Natural killer cell (primary cell): Measurements from ENCODE around the gene NOXA1. TPM values are rescaled to one million over a fixed set of nuclear protein-coding genes. Genes with fewer than 3 reads are reported as not detected.

ENCODE experiments used
- ATAC-seq, 3 donors: fragments of 150-1000 bp in 2 of 3; fragments of 200-7000 bp in 1 of 3; cut with Tn5 transposase; 1 replicate in 1 of 3; 2 replicates in 2 of 3; pipeline ENCODE4 v1.10.0; 2021; ENCODE audit warnings: mild to moderate bottlenecking in 2 of 3, moderate library complexity in 2 of 3
- DNase-seq, 2 donors: peaks; one replicate each; pipeline versions ENCODE4 v3.0.0 to v3.0.0-alpha.2; 2013 to 2021; ENCODE audit warnings: mixed read lengths in 1 of 2
- H3K27ac ChIP-seq: one replicate; pipeline ENCODE4 v1.5.1; 2013; ENCODE audit warnings: mild to moderate bottlenecking, low read length
- H3K27me3 ChIP-seq: one replicate; pipeline ENCODE4 v1.6.1; 2013; ENCODE audit warnings: low read length; ENCODE audit not compliant: control insufficient read depth, insufficient read depth
- H3K36me3 ChIP-seq: one replicate; pipeline ENCODE4 v1.6.1; 2013; ENCODE audit warnings: low read length; ENCODE audit not compliant: control insufficient read depth, insufficient read depth
- H3K4me1 ChIP-seq: one replicate; pipeline ENCODE4 v1.6.1; 2013; ENCODE audit warnings: low read length; ENCODE audit not compliant: control insufficient read depth, insufficient read depth
- H3K4me3 ChIP-seq: one replicate; pipeline ENCODE4 v1.5.1; 2013; ENCODE audit warnings: low read length
- H3K9me3 ChIP-seq: one replicate; pipeline ENCODE4 v1.6.1; 2013; ENCODE audit warnings: low read length; ENCODE audit not compliant: control insufficient read depth, insufficient read depth
- H3K27ac Mint-ChIP-seq, 2 donors: one replicate each; pipeline ENCODE4 v1.8.0; 2022; ENCODE audit warnings: mild to moderate bottlenecking in 2 of 2, mixed read lengths in 2 of 2, moderate library complexity in 1 of 2
- H3K27me3 Mint-ChIP-seq, 2 donors: one replicate each; pipeline ENCODE4 v1.8.0; 2022; ENCODE audit warnings: low read depth in 2 of 2, mixed read lengths in 2 of 2
- H3K36me3 Mint-ChIP-seq: one replicate; pipeline ENCODE4 v1.8.0; 2022; ENCODE audit warnings: mixed read lengths
- H3K4me1 Mint-ChIP-seq, 2 donors: one replicate each; pipeline ENCODE4 v1.8.0; 2022; ENCODE audit warnings: mixed read lengths in 2 of 2
- H3K4me3 Mint-ChIP-seq: one replicate; pipeline ENCODE4 v1.8.0; 2022; ENCODE audit warnings: mild to moderate bottlenecking, moderate library complexity, mixed read lengths
- H3K9me3 Mint-ChIP-seq, 2 donors: one replicate each; pipeline ENCODE4 v1.8.0; 2022; ENCODE audit warnings: mixed read lengths in 2 of 2
- WGBS: methylation state at CpG from one replicate; pipeline ENCODE4 v1.1.7; 2013; ENCODE audit warnings: missing lambda C conversion rate; ENCODE audit not compliant: insufficient coverage; 5-methylcytosine and 5-hydroxymethylcytosine counted together
- intact Hi-C: fragments of 100-400 bp; cut with micrococcal nuclease; formaldehyde crosslinking; loops from one replicate; pipeline ENCODE4 v1.14.2; 2022
- total RNA-seq, 4 donors: library from RNA; stranded (reverse); fragments of 120-200 nt in 1 of 4; gene quantifications; one replicate each; pipeline versions ENCODE4 v1.2.3 to v1.2.4, GENCODE V29; 2013 to 2022
- TF ChIP-seq, protein P1 (sequence below): fragments of 200-600 bp; IDR thresholded peaks from one replicate; pipeline ENCODE4 v1.8.0; 2022; ENCODE audit warnings: antibody characterized with exemption

The NOXA1 gene
- total RNA-seq, 3 donors from 2014 or later (not counting 1 experiment from before 2014, with no cell fraction given): 4.7 to 10.0 (median 7.7) TPM

DNA sequence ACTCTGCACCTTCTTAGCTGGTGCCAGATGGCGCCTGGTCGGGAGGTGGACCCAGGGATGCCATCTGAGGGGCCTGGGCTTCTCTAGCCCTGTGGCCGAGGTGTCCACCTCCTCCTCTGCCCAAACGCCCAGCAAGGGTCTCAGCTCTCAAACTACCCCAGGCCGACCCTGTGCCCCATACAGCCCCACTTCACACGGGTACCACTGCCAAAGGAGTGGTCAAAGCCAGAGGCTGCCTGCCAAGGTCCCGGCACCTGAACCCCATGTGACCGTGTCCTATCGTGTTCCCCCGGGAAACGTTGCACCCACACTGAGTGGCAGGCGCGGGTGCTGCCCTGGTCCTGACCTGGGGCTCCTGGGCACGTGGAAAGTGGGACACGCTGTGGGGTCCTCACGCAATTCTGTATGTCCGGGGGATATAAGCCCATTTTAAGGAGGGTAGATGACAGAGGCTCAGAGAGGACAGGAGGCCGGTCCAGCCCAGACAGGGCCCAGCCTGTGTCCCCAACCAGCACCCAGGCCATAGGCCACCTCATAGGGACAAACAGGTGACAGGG is 16.0 kb downstream of the NOXA1 start:
- H3K27me3 ChIP-seq: peaks cover 6% of the 10 kb centered on the region

DNA sequence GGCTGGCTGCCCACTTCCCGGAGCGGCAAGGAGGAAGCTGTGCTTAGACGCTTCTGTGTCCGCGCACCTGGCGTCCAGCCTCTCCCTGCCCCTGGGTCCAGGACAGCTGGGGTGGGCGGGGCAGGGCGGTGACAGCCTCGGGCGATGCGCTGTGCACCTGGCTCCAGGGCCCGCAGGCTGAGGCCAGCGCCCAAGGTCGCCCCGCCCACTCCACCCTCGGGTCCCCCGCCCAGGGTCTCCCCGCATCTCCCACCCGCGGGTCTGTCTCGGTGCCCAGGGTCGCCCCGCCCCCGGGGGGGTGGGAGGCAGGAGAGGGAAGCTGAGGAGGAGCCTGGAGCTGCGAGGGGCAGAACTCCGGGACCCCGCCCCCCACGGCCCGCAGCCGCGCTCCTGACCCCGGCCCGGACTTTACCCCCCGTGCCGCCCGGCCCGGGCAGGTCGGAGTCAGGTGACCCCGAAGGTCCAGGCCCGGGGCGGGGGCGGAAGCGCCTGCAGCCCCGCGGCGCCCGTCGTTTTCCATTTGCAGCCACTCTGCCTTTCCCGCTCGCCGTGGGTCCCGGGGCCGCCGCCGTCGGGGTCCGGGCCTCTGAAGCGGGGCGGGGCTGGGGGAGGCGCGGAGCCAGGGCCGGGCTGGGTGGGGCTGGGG is 18.2 kb downstream of the NOXA1 start, which contains the start of gene ENTPD8:
Gene ENTPD8 (minus strand): TSS at position 69 of the 646 bp plus-strand sequence. CDS start 3,072 bp downstream, outside the sequence.
- Histone ChIP-seq H3K27ac (no peak within 1 kb of the TSS), H3K4me3 (no peak within 1 kb of the TSS), H3K9me3 (no peaks in the 10 kb centered on the region), H3K4me1 (peaks cover 21% of the 10 kb centered on the region), H3K27me3 (peaks cover 6% of the 10 kb centered on the region), H3K36me3 (no peaks in the 10 kb centered on the region)
- ATAC-seq (peak in 1 of 3 donors; percentile 21), DNase-seq (peak in 1 of 2 donors; percentile 30)
- H3K36me3 Mint-ChIP-seq: no peaks in the 10 kb centered on the region
- H3K27me3 Mint-ChIP-seq: peaks cover 7% of the 10 kb centered on the region in 2 donors
- under 1% methylated on average over 51 of the region's 62 CpGs for WGBS
- peak within 1 kb of the TSS; percentile 85 for H3K4me3 Mint-ChIP-seq
- peaks cover 15 to 16% of the 10 kb centered on the region in 2 donors for H3K4me1 Mint-ChIP-seq
- no peaks in the 10 kb centered on the region for H3K9me3 Mint-ChIP-seq
- intact Hi-C loops: no loop called here
- peak within 1 kb of the TSS in 1 of 2 donors; percentile 14 for H3K27ac Mint-ChIP-seq
- TF ChIP-seq, protein P1, sequence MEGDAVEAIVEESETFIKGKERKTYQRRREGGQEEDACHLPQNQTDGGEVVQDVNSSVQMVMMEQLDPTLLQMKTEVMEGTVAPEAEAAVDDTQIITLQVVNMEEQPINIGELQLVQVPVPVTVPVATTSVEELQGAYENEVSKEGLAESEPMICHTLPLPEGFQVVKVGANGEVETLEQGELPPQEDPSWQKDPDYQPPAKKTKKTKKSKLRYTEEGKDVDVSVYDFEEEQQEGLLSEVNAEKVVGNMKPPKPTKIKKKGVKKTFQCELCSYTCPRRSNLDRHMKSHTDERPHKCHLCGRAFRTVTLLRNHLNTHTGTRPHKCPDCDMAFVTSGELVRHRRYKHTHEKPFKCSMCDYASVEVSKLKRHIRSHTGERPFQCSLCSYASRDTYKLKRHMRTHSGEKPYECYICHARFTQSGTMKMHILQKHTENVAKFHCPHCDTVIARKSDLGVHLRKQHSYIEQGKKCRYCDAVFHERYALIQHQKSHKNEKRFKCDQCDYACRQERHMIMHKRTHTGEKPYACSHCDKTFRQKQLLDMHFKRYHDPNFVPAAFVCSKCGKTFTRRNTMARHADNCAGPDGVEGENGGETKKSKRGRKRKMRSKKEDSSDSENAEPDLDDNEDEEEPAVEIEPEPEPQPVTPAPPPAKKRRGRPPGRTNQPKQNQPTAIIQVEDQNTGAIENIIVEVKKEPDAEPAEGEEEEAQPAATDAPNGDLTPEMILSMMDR: no peak

More for the DNA sequence above, 16.0 kb downstream of the NOXA1 start:
- DNase-seq (no peak), ATAC-seq (no peak)
- Mint-ChIP-seq H3K27ac (no peak overlapping the region), H3K4me1 (peaks cover 6% of the 10 kb centered on the region in 2 donors), H3K36me3 (no peaks in the 10 kb centered on the region), H3K27me3 (peaks cover 7% of the 10 kb centered on the region in 2 donors), H3K9me3 (no peaks in the 10 kb centered on the region), H3K4me3 (peak overlapping the region; percentile 67)
- TF ChIP-seq, protein P1: no peak
- intact Hi-C loops: no loop called here
- Histone ChIP-seq H3K4me3 (no peak overlapping the region), H3K9me3 (no peaks in the 10 kb centered on the region), H3K36me3 (no peaks in the 10 kb centered on the region), H3K4me1 (peaks cover 15% of the 10 kb centered on the region), H3K27ac (no peak overlapping the region)
- WGBS: 87% methylated on average over 18 of the region's 18 CpGs

DNA sequence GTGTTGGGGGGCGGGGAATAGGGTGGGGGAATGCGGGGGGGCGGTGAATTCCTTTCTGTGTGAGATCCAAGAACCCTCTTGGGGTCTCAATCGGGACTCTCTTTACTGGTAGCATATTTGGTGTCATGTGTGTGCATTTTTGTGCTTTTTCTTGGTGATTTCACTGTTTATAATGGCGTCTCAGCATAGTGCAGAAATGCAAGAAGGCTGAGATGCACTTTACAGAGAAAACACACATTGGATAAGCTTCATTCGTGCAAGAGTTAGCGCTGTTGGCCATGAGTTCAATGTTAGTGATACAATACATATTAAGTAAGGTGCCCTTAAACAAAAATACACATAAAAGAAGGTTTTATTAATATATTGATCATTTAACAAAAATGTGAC is 18.7 kb downstream of the NOXA1 start:
- DNase-seq (no peak), ATAC-seq (no peak)
- H3K9me3 Mint-ChIP-seq: no peaks in the 10 kb centered on the region
- H3K27me3 ChIP-seq: peaks cover 6% of the 10 kb centered on the region
- H3K9me3 ChIP-seq: no peaks in the 10 kb centered on the region
- no peak overlapping the region for H3K4me3 ChIP-seq
- peaks cover 7 to 8% of the 10 kb centered on the region in 2 donors for H3K27me3 Mint-ChIP-seq
- TF ChIP-seq, protein P1: no peak
- 15% methylated on average over 5 of the region's 7 CpGs for WGBS
- H3K4me1 Mint-ChIP-seq: peaks cover 16 to 17% of the 10 kb centered on the region in 2 donors
- H3K4me3 Mint-ChIP-seq: peak overlapping the region; percentile 85
- H3K36me3 Mint-ChIP-seq: no peaks in the 10 kb centered on the region
- H3K36me3 ChIP-seq: no peaks in the 10 kb centered on the region
- H3K4me1 ChIP-seq: peaks cover 21% of the 10 kb centered on the region
- H3K27ac Mint-ChIP-seq: peak overlapping the region in 1 of 2 donors; percentile 14
- H3K27ac ChIP-seq: no peak overlapping the region
- intact Hi-C loops: no loop called here
